GM18858 (cell line): ENCODE measurements around the gene HGD.
"Not testable (repeated sequence)": the region's sequence is repeated elsewhere in the genome, so short reads cannot be mapped to it uniquely, and the experiment has no call there.

Experiments
- ATAC-seq: cut with Tn5 transposase; IDR thresholded peaks from one replicate; pipeline ENCODE4 v1.9.1; 2021; ENCODE audit not compliant: unreplicated experiment

HGD gene, protein sequence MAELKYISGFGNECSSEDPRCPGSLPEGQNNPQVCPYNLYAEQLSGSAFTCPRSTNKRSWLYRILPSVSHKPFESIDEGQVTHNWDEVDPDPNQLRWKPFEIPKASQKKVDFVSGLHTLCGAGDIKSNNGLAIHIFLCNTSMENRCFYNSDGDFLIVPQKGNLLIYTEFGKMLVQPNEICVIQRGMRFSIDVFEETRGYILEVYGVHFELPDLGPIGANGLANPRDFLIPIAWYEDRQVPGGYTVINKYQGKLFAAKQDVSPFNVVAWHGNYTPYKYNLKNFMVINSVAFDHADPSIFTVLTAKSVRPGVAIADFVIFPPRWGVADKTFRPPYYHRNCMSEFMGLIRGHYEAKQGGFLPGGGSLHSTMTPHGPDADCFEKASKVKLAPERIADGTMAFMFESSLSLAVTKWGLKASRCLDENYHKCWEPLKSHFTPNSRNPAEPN

DNA sequence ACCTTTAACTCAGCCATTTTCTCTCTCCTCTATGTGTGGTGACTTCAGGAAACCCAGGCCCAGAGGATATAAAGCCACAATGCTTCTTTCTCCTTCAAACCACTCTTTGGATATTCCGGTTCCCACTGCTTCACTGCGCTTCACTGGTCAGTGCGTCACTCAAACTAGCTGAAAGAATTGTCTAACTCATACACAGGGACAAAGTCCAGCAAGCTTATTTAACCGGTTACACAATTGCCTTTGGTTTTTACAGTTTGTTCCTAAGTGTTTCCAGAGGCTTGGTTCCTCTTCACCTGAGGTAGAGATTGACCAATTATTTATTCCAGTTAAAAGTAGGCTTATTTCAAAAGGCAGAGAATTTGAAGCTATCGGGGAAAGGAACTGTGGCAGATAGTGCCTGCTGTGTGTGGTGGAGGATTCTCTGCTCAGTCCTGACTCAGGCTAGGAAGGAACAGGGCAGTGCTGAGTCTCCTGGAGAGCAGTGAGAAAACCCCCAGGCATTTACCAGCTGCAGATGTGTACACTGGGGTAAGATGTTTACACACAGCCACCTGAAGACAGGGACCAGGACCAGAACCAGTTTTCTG, at the start of gene HGD:
Gene HGD, minus strand, starts transcription at position 145 of the 587 bp plus-strand sequence. Its CDS starts 128 bp downstream, at position 17.
- ATAC-seq, result no peak

DNA sequence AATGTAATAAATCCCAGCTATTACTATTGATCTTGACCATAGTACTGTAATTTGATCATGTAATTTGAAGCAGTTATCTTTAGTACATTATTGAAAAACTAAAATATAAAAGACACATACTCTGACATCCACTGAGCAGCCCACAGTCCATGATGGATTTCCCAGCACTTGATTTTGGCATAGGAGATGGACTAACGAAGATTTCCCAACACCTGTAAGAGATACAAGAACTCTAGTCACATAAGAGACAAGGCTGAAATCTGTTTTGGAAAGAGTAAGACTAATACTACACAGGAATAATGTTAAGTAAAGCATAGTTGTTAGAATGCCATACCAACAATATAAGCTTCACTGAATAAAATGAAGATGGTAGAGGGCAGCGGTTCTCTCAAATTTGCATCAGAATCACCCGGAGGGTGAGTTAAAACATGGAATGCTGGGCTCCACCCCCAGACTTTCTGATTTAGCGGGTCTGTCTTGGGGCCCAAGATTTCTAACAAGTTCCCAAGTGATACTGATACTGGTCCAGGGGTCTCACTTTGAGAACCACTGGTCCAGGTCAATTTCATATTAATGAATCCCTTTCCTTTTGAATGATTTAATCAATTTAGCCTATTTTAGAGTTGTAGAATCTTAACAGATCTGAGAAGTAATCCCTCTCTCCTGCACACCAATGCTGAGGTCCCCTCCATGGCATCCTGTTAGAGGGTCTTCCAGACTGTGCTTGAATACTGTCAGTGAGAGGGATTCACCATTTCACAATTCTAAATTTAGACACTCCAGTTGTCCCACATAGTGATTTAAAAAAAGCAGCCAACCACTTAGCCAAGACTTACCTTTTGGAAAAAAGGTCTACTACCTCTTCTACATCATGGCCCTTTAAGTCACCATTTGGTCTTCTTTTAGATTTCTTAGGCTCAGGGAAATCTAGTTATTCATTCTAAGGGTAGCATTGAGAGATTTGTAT, 48.8 kb upstream of the HGD start:
- ATAC-seq, result no peak

DNA sequence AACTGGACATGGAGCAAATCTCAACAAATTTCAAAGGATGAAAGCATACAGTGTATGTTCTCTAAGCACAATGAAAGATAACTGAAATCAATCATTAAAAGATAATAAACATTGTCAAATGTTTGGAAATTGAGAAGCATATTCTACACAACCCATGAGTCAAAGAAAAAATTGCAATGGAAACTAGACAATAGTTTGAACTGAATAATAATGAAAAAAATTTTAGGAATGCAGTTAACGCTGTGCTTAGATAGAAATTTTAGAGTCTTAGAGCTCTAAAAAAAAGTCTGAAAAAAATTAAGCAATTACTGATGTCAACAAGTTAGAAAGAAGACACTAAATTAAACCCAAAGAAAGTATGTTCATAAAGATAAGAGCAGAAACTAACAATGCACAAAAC, 44.8 kb upstream of the HGD start:
- ATAC-seq, result no peak

DNA sequence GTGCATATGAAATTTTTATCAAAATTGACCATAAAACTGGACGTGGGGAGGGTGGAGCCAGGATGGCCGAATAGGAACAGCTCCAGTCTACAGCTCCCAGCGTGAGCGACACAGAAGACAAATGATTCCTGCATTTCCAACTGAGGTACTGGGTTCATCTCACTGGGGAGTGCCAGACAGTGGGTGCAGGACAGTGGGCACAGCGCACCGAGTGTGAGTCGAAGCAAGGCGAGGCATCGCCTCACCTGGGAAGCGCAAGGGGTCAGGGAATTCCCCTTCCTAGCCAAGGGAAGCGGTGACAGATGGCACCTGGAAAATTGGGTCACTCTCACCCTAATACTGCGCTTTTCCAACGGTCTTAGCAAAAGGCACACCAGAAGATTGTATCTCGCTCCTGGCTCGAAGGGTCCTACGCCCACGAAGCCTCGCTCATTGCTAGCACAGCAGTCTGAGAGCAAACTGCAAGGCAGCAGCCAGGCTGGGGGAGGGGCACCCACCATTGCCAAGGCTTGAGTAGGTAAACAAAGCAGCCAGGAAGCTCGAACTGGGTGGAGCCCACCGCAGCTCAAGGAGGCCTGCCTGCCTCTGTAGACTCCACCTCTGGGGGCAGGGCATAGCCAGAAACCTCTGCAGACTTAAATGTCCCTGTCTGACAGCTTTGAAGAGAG, 37.3 kb upstream of the HGD start:
- ATAC-seq, result not testable (repeated sequence)

DNA sequence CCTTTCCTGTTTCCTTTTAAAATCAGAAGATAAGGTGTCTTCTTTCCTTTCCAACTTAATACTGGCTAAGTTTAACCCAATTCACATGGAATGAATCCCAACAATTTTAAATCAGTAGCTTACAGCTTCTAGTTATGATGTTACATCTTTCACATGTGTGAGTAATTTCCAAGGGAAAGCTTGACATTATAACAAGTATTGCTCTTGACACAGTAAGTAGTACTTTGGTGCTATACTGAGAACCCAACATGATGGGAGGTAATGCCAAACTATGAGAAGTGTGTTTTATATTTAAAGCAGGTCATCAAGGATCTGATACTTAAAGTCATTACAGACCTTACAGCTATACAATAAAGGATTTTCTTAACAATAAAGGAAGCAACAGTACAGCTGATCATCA, 31.2 kb upstream of the HGD start:
- ATAC-seq, result no peak

DNA sequence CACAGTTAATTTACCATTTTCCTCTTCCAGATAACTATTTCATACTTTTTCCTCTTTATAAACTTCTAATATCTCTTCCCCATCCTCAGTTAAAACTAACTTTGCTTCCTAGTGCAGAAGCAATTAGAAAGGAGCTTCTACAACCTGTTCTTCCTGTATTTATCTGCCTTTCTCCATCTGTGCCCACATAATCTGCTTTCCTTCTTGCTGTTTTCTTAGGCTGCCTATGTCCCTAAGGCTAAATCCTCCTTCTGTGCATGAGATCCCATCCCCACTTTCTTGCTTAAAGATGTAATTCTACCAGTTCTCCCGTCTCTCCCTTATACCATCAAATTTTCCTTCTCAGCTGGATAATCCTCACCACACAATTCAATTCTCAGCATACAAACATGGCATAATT, 28.3 kb upstream of the HGD start:
- ATAC-seq, result no peak

DNA sequence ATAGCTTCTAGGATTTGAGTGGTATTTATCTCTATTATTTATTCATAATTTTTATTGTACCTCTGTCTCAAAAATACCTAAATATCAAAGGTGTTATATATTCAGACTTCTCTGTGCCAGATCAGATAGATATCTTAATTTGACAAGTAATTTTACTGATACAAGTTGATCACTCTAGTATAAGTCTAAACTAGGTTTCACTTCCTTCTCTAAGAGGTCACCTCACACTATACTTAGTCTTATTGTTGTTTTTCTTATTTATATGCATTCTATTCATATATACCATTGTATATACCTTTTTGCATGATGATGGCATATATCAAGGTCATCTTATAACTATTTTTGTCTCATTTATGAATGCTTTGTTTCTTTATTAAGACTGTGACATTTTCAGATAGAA, 26.4 kb upstream of the HGD start:
- ATAC-seq, result peak; percentile 81

DNA sequence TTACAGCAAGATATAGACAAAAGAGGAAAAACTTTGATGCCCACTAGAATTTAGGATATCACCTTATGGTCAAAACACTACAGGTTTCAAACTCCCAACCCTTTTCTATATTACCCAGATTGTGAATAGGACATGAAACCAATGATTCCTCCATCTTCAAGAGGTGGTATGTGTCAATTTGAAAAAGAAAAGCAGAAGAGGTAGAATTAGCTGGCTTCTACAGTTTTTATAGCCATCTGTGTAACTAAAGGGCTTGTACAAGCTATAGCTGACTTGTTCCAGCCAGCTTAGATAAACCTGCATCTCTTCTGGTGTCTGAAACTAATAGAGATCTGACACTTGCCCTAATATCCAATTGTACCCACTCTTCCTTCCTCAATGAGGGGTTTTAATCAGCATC, 24.9 kb upstream of the HGD start:
- peak; percentile 33 for ATAC-seq

DNA sequence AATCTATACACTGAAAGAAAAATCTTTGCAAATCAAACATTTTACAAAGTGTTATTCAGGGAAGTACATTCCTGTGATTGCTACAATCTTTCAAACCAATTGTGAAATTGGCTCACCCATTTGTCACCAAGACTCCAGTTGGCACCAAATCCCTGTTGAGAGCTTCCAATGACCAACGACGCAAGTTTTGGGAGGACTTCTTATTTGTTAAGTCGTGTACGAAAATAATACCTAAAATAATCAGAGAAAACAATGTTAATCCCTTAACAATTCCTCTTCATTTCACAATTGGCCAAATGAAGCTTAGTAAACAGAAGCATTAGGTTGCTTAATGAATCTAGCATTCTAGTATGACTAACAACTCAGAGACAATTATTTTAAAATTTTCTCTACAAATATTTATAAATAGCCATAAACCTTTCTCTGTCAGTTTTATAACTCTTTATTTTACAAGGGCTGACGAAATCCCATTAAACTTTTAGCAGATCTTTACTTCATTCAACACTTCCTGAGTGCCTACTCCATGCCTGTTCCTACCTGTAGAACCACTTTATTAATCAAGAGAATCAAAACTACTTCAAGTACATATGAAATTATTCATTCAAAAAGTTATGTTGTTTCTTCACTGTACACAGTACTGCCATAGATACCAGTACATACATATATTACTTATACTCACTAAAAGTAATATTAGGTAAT, 24.0 kb upstream of the HGD start:
- ATAC-seq, result no peak

DNA sequence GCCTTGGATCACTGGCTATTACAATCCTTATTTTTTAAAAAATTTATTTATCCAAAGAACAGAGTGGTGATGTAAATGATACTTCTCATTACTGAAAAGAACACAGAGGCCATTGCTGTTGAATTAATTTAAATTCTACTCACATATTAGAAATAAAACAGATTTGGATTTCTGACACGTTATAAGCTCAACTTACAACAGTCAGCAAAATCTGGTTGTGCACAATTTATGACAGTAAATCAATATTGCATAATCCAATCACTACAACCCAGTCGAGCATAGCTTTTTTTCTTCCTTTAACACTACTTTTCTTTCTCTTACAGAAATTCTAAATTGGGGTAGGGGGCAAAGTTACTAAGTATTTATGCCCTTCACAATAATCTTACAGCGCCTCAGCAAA, 17.3 kb upstream of the HGD start:
- ATAC-seq, result no peak

DNA sequence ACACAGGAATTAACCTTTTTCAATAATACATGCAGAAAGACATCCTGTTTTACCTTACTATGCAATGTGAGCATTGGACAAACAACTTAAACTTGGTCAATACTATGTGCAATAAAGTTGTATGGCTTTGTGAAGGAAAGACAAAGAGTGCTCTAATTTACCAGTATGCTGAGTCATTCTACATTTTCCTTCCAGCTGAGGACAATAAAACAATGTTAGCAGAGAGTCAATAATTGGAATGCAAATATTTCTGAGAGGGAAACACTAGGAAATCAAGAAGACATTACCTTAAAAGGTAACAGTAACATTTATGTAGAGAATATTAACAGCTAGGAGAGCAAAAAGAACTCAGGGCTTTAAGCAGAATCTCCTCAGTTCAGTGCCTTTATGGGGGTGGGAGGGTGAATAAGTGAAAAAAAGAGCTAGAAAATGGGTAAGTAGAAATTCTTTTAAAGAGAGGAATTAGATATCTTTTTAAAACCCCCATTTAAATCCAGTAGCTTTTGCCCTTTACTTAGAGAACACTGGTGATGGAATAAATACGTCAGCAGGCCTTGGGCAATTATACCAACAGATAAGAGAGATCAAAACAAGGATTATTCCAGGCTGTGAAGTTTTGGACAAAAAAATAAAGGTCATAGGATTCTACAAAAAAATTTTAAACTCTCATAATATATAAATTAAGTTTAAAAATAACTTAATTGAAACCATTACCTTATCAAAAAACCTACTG, 11.6 kb upstream of the HGD start:
- ATAC-seq, result no peak

DNA sequence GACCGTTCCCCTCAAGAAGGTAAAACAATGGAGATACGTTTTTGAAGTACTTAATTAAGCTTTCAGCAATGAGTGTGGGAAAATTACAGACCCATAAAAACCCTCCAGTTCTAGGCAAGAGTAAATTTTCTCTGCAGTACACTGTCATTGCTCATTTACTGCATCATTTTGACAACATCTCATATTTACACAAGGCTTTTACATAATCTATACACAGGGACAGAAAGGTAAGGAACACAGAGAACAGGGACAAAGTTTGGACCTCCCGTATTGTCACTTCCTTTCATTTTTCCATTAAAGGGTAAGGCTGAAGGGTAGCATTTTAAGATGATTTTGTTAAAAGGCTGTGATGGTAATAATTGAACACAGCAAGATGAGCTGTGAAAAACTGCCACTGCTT, 7.4 kb upstream of the HGD start:
- no peak for ATAC-seq

DNA sequence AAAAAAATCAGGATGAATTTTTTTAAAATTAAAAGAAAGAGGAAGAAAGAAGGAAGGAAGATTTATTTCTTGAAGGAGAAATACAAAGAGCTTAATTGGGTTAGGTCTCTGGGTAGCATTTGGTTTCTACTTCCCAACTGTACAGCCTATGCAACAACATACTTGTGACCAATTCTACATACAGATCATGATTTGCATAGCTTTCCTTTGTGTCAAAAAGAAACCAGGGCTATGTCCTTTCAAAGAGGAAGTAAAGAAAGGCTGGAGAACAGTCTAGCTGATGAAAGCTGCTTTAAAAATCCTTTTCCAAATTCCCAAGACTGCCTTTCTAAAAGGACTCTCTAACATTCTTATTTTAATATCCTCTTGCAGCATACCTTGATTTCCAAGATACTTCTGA, 6.1 kb upstream of the HGD start:
- peak; percentile 99 for ATAC-seq

DNA sequence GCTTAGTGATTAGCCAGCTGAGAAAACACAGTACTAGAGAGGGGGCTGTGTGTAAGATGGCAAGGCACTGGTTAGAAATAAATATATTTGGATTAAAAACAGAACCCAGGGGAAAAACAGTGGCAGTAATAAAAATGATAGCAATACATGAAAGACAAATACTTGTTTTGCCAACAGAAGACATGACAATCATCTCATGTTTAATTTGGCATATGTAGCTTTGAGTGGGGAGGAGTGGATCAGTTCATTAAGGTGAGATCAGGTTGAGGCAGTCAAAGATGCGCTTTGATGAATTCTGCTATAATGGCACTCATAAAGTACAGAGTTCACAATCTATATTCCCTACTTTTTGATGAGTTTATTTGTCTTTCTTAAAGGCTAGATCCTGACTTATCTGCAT, 3.4 kb upstream of the HGD start:
- ATAC-seq, result no peak

DNA sequence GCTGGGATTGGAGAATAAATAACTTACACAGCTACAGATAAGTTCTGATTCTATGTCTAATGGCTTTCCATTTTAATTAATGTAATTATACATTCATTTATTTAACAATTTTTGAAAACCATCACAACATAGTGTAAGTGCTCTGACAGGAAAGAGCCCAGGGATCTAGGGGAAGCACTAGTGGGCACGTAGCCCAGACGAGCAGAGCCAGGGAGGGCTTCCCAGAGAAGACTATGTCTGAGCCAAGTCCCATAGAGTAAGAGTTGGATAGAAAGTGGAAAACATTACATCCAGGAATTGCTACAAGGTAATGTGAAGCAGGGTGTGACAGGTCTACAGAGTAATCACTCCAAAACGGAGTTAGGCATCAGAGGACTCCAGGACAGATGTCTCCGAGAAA, 2.9 kb upstream of the HGD start:
- ATAC-seq, result no peak

DNA sequence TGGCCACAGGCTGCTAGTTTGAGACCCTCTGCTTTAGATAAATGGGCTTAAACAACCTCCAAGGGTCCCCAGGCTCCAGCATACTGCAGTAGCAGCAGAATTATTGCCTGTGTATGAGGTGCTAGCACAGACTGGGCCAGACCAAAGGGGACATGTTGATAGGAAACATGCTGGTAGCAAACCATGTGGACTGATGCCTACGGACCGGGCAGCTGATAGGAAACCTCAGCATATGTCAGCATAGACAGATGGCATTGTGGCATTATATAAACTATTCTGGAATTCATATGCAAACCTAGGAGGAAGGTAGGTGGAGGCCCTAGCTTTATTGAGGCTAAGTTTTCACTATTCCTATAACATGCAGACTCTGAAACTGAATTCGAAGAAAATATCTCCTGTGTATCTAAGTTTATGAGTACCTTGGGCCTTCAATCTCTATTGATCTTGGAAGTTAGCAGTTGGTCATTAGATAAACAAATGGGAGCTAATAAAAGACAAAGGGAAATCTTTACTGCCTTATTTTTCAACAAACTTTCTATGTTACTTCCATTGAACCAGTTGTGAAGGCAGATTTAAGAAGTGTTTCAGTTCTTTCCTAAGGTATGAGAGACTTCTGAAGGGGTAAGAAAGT, 1.7 kb upstream of the HGD start:
- ATAC-seq, result no peak

DNA sequence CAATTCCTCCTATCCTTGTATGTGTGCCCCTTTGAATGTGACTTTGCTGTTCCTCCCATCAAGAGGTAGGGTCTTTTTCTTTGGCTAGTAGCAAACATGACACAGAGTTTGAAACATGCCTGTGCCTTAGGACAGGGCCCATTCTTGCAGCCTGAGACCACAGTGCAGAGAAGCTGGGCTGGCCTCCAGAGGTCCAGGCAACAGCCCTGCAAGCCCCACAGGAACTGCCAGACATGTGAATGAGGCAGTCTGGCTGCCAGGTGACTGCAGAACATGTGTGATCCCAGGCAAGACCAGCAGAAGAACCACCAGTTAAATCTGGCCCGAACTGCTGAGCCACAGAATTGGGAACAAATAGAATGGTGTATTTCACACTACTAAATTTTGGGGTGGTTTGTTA, 1.2 kb upstream of the HGD start:
- ATAC-seq, result no peak

DNA sequence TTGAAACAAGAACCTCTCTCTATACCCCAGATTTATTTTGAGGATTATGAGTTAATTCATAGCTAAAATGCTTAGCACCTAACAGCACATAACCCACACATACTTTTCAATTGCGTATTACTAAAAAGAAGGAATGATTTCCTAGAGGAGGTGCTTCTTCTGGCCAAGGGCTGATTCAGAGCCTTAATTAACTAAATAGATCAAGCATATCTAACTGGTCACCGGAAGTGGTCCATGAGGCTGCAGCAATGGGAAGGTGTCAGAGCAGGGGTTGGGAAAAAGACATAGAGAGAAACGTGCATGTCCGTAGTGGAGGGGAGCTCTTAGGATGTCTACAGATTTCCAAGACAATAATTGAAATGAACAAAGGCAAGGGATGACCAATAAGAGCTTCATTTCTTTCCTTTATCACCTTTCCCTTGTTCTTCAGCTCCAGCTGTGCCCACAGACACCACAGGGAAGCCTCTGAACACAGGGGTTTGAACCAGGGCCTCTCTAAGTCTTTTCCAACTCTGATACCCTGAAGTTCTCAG, 467 bp downstream of the HGD start:
- no peak for ATAC-seq

DNA sequence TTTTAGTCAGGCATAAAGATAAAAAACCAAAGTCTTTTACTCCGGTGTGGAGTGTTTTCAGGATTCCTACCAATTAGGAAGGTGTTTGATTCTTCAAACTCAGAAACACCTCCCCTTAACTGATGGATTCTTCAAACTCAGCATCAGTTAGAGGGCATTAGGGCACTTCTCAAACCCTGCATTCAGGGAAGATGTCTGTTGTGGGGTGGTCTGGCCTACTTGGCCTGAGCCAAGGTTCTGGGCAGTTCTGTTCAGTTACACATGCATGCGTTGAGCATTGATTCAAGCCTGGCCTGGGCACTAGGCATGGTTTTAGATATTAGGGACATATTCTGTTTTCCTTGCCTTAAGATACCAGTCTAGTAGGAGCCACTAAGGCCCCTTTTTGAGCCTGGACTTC, 1.0 kb downstream of the HGD start:
- no peak for ATAC-seq
